ENCODE data around the gene SCUBE2.

SCUBE2 gene

DNA sequence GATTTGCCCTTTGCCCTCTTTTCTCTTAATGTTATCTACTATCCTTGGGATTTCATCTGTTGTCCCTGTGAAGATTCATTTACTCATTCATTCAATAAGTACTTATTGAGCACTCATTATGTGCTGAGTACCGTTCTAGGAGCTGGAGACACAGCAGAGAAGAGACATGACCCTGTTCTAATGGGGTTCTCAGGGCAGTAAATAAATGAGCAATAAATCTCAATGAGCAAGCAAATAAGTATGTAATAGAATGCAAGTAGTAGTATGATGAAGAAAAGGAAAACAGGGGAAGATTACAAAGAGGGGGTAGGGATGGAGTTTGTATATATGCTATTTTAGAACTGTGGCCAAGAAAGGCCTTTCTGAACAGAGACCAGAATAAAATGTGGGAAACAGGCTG, 53.4 kb downstream of the SCUBE2 start:
- TF ChIP-seq, protein P1, sequence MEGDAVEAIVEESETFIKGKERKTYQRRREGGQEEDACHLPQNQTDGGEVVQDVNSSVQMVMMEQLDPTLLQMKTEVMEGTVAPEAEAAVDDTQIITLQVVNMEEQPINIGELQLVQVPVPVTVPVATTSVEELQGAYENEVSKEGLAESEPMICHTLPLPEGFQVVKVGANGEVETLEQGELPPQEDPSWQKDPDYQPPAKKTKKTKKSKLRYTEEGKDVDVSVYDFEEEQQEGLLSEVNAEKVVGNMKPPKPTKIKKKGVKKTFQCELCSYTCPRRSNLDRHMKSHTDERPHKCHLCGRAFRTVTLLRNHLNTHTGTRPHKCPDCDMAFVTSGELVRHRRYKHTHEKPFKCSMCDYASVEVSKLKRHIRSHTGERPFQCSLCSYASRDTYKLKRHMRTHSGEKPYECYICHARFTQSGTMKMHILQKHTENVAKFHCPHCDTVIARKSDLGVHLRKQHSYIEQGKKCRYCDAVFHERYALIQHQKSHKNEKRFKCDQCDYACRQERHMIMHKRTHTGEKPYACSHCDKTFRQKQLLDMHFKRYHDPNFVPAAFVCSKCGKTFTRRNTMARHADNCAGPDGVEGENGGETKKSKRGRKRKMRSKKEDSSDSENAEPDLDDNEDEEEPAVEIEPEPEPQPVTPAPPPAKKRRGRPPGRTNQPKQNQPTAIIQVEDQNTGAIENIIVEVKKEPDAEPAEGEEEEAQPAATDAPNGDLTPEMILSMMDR (IDR thresholded peaks at IDR 0.05; ENCODE audit: unreplicated experiment in 3 of 3): no peak
- no peaks in the 10 kb centered on the region for H3K27me3 Mint-ChIP-seq (ENCODE audit: low read depth)

DNA sequence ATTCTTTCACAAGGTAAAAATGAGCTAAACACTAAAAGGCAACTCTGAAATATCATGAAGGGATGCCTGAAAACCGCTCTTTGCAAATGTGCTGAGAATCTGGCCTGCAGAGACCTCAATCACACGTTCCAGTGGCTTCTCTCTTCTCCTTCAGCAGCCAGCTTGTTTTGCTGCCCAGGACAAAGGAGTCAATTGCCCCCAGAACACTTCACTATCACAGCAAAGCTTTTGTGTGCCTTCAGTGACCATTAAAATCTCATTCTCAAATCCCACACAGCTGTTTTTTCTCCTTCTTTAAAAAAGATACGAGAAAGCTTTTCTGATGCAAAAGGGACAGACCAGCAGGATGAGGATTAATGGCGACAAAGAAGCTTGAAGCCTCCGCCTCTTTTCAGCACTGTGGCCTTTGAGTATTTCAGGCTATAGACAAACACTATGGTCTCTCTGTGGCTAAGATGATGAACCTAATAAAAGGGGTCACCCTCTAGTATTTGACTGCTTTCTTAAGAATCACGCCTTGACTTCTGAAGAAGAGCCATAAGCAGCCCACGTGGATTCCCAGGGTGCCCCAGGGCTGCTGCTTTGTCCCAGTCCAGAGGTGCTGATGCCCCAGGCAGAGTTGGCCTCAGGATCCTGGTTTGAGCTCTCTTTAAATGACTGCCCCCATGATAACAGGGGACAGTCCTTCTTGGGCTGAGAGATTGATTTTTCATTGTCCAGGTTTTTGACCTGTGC, 54.2 kb downstream of the SCUBE2 start:
- no peaks in the 10 kb centered on the region for H3K27me3 Mint-ChIP-seq (ENCODE audit: low read depth)
- peaks cover 18% of the 10 kb centered on the region for H3K4me1 Mint-ChIP-seq
- TF ChIP-seq, protein P1 (IDR thresholded peaks at IDR 0.05; ENCODE audit: unreplicated experiment in 3 of 3): no peak
- no peak overlapping the region for H3K4me3 Mint-ChIP-seq
- H3K36me3 Mint-ChIP-seq (ENCODE audit: low read depth): no peaks in the 10 kb centered on the region
- H3K9me3 Mint-ChIP-seq: no peaks in the 10 kb centered on the region
- no peak overlapping the region for H3K27ac Mint-ChIP-seq

More for the DNA sequence above, 53.4 kb downstream of the SCUBE2 start:
- H3K27ac Mint-ChIP-seq: no peak overlapping the region
- no peaks in the 10 kb centered on the region for H3K9me3 Mint-ChIP-seq
- H3K4me1 Mint-ChIP-seq: peaks cover 18% of the 10 kb centered on the region
- no peaks in the 10 kb centered on the region for H3K36me3 Mint-ChIP-seq (ENCODE audit: low read depth)
- no peak overlapping the region for H3K4me3 Mint-ChIP-seq

DNA sequence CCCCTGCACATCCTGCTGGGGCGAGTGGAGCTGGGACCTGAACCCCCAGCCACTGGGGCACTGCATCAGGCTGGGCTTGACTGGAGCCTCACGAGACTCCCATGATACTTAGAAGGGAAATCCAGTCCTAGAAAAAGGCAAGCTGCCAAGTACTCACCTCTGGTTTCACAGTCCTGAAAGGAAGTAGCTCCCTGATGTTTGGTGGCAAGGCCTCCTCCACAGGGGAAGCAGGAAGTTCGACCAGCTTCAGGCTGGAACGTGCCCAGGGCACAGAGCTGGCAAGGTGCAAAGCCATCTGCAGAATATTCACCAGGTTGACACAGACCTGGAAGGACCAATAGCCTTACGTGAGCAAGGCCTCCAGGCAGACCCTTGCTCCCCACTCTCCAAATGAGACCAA, 60.8 kb downstream of the SCUBE2 start:
- H3K27me3 Mint-ChIP-seq (ENCODE audit: low read depth): peaks cover 4% of the 10 kb centered on the region
- H3K4me1 Mint-ChIP-seq: peaks cover 39% of the 10 kb centered on the region
- no peaks in the 10 kb centered on the region for H3K36me3 Mint-ChIP-seq (ENCODE audit: low read depth)
- no peak overlapping the region for H3K4me3 Mint-ChIP-seq
- TF ChIP-seq, protein P1 (IDR thresholded peaks at IDR 0.05; ENCODE audit: unreplicated experiment in 3 of 3): no peak
- H3K27ac Mint-ChIP-seq: no peak overlapping the region
- H3K9me3 Mint-ChIP-seq: no peaks in the 10 kb centered on the region

DNA sequence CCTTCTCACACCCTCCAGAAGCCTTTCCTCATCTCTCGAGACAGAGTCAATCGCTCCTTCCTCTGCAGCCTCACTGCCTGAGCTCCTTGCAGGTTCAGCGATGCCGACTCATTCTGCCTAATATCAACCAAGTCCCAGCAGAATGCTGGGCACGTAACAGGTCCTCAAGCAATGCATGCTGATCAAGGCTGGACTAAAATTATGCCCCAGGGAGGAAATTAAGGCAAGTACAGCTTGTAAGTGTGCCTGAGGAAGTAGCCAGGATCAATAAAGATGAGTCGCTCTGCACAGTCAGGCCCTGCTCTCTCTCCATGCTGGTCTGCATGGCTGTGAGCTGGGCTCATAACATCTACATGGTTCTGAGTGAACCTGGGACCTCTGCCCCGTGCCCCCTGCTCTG, 62.0 kb downstream of the SCUBE2 start:
- Mint-ChIP-seq H3K36me3 (ENCODE audit: low read depth) (no peaks in the 10 kb centered on the region), H3K27ac (no peak overlapping the region)

DNA sequence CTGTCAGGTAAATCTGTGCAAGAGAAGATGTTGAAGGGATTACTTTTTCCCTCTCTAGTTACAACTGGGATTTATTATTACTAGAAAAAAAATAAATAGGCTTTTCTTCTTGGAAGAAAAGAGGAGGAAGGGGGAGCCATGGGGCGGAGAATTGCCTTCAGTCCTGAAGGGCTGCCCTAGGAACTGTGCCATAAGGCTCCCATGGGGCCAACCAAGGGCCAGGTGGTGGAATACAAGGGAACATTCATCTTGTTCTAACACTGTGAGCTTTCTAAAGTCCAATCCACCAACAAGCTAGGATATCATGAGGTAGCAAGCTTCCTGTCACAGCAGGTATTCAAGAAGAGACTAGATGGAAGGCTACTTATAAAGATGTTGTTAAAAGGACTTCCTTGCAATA, 62.8 kb downstream of the SCUBE2 start:
- peaks cover 4% of the 10 kb centered on the region for H3K27me3 Mint-ChIP-seq (ENCODE audit: low read depth)
- TF ChIP-seq, protein P1 (IDR thresholded peaks at IDR 0.05; ENCODE audit: unreplicated experiment in 3 of 3): no peak
- no peak overlapping the region for H3K4me3 Mint-ChIP-seq
- no peaks in the 10 kb centered on the region for H3K36me3 Mint-ChIP-seq (ENCODE audit: low read depth)
- peaks cover 39% of the 10 kb centered on the region for H3K4me1 Mint-ChIP-seq
- H3K9me3 Mint-ChIP-seq: no peaks in the 10 kb centered on the region
- H3K27ac Mint-ChIP-seq: no peak overlapping the region

More for the DNA sequence above, 62.0 kb downstream of the SCUBE2 start:
- H3K27me3 Mint-ChIP-seq (ENCODE audit: low read depth): peaks cover 4% of the 10 kb centered on the region
- H3K4me1 Mint-ChIP-seq: peaks cover 41% of the 10 kb centered on the region
- no peaks in the 10 kb centered on the region for H3K9me3 Mint-ChIP-seq
- no peak overlapping the region for H3K4me3 Mint-ChIP-seq
- TF ChIP-seq, protein P1 (IDR thresholded peaks at IDR 0.05; ENCODE audit: unreplicated experiment in 3 of 3): no peak
